Fibroblast of skin of right biceps (primary cell): Measurements from ENCODE around the gene TMEM186.
"Not testable (repeated sequence)": the region's sequence is repeated elsewhere in the genome, so short reads cannot be mapped to it uniquely, and the experiment has no call there.

Experiments
- DNase-seq: peaks from one replicate; pipeline ENCODE4 v3.0.0-alpha.2; 2013

Gene TMEM186

DNA sequence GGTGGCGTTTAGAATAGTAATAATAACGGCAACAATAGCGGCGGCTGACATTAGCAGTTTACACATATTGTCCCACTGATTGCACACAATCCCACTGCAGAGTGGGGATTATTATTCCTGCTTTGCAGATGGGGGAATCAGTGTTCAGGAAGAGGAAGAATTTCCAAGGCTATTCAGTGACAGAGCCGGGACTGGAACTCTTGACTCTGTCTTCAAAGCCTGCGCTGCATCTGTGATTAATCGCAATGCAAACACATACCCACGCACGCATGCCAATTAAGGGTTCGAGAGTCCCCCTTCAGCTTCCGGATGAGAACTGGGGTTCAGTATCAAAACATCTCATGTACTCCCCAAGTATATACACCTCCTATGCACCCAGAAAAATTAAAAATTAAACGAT is 29.2 kb downstream of the TMEM186 start:
- no peak for DNase-seq

DNA sequence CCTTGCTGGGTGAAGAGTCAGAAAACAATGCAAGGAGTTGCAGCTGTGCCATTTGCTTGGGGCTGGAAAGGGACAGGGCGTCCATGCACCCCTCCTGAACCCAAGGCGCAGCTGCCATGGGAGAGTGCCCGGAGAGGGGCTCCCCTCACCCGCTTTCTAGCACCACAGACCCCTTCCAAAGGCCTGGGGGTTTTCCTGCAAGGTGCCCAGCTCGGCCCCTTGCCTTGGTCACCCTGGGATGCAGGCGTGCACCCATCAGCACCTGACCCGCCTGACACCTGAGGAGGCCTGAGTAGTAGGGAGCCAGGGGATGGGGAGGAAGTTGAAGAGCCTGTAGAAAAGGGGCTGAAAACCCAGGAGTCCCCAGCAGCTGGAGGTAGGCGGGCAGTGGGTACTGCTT is 30.3 kb downstream of the TMEM186 start:
- no peak for DNase-seq

DNA sequence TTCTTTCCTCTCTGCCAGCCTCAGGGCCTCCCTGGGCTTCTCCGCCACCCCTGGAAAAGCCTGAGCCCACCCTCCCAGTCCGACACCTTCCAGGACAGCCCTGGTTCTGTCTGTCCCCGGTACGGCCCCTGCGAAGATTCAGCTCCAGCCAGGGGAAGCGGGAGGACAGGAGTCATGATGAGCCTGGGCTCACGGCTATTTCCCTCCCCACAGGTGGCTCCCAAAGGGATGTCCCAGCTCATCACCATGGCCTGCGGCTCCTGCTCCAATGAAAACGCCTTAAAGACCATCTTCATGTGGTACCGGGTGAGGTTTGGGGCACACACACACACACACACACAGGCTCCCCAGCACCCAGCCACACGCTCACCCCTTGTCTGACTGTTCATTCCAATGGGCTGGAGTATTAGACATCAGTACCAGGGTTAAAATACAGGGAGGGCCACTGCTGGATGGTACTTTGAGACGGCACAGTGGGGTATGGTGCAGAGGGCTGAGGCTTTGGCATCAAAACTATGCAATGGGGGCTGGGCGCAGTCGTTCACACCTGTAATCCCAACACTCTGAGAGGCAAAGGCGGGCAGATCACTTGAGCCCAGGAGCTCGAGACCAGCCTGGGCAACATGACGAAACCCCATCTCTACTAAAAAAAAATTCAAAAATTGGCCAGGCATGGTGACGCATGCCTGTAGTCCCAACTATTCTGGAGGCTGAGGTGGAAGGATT is 32.8 kb downstream of the TMEM186 start:
- DNase-seq = no peak

DNA sequence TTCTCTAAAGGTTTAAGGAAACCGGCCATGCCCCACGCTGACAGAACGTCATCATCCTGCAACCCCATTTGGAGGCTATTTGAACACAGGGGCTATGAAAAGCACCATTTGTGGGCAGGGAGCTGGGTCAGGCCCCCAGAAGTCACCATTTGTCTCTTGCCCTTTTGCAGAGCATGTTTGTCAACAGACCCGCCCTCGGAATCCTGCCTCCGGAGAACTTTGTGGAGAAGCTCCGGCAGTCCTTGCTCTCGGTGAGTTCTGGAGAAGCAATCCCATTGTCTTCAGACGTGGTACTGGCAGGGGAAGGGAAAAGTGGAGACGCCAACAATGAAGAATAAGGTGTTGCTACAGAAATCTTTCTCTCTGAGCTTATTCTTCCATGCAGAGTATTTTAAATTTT is 33.5 kb downstream of the TMEM186 start:
- DNase-seq = no peak

DNA sequence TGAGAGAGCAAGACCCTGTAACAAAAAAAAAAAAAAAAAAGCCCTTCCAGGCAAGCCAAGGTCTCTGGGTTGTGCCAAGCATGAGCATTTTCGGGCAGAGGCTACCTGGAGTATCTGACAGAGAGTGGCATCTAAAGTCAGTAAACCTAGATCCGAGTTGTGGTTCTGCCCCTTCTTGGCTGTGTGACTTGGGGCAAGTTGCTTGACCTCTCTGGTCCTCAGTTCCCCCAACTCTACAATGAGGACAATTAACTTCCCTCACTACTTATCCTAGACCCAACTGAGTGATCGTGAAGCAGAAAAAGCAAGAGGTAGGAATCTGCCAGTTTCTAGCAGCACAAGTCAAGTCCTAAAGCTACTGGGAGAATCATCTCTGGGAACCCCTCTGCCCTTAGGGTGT is 34.4 kb downstream of the TMEM186 start:
- DNase-seq = no peak

DNA sequence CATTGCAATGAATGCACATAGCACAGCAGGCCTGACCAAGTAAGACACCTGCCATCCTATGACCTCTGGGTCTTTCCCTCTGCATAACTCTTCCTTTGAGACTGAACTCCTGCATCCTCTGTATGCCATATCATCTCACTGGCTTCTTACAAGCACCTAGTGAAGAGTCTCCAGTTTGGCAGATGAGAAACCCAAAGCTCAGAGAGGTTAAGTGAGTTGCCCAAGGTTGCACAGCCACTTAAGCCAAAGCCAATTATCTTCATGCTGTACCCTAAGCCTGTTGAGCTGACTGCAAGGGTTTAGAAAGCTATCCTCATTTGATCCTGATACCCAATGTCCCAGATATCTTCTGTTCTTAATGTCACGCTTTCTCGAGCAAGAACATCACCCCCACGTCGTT is 35.2 kb downstream of the TMEM186 start:
- DNase-seq = no peak

DNA sequence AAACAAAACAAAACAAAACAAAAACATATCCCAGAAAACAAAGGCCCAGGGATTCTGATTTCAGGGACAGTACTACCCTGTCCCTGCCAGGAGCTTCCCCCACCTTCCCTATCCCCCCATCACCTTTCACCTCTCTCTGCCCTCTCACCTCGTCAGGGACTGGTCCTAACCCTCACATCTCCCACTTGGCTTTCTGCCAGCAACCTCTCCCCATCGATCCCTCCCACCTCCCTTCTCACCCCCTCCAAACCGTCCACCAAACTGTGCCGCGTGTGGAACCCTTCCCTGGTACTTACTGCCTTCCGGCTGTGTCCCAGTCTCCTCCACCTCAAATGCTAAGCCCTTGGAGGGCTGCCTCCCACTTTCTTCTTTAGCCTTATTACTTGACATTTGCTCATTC is 36.4 kb downstream of the TMEM186 start:
- no peak for DNase-seq

DNA sequence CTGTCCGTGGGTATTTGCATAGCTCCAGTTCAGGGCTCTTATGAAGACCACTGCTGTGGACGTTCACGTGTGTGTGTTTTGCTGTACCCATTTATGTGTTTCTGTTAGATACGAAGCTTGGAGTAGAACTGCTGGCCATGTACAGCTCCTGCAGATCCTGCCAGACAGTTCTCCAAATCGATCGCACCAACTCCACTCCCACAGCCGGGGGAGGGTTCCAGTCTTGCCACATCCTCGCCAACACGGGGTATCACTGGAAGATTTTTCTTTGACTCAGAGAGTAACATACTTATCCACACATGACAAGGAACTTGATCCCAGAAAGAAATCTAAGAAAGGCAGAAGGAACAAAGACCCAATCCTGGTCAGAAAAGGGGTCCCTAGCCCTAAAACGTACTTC is 37.4 kb downstream of the TMEM186 start:
- no peak for DNase-seq

DNA sequence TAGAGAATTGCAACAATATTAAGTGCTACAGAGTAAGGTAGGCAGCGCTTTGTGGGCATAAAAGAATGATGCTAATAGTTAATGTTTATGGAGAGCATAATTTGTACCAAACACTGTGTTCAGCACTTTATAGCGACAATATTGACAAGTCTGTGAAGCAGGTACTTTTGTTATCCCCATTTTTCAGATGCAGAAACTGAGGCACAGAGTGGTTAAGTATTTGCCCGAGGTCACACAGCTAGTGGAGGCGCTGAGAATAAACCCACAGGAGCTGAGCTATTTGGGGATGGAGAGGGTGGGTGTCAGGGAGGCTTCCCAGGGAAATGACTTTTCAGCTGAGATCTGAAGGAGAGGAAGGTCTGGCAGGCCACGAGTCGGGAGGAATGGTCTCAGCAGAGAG is 39.4 kb downstream of the TMEM186 start:
- DNase-seq = no peak

DNA sequence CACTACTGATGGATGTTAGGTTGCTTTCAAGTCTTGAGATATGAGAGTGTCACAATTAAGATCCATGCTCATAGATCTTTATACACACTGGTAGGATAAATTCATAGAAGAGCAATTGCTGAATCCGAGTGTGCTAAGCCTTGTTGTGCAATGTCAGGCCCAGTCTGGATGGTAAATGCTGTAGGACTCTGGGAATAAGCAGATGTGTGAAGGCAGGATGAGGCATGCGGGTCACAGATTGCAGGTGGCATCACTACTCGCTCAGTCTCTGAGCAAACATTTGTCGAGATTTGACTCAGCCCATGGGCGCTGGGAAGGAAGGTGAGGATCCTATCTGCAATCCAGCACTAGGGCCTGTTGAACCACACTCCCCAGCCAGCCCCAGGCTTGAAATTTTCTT is 40.7 kb downstream of the TMEM186 start:
- DNase-seq = no peak

DNA sequence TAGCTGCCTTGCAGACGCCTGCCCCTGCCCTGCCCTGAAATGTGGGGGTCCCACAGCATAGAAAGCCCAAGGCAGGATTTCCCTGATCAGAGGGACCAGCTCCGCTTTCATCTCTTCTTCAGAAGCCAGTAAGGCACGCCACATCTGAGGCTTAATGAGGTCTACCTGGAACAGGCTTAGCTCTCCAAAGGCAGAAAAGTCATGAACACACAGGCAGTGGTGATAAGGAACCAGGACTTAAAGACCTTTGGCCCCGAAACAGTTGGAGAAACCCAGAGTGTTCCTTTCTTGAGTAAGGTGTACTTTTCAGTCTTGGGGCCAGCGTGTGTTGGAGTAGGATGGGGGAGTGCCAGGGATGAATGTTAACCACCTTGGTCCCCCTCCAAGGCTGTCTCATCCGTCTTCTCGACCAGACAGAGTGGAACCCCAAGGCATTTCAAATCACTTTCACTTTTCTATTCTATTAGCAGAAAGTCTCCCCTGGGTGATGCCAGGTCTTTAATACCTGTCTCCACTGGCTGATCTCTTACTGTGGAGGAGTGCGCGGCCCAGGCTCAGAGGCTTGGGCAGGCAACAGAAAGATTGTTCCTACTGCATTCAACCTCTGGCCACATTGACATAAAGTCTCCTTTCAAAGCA is 43.9 kb downstream of the TMEM186 start:
- DNase-seq = no peak

DNA sequence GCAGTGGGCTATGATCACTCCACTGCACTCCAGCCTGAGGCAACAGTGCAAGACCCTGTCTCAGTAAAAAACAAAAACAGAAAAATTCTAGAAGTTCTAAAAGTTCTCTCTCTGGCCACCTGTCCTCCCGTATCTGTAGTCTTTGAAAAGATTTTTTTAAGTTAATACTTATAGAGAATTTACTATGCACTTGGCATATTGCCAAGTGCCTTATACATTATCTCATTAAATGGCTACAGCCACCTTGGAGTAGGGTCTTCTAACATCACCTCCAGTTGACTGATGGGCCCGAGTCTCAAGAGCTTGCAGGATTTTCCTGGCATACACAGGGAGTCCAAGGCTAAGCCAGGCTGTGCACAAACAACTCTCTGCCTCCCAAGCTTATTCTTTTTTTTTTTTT is 44.7 kb downstream of the TMEM186 start:
- no peak for DNase-seq

DNA sequence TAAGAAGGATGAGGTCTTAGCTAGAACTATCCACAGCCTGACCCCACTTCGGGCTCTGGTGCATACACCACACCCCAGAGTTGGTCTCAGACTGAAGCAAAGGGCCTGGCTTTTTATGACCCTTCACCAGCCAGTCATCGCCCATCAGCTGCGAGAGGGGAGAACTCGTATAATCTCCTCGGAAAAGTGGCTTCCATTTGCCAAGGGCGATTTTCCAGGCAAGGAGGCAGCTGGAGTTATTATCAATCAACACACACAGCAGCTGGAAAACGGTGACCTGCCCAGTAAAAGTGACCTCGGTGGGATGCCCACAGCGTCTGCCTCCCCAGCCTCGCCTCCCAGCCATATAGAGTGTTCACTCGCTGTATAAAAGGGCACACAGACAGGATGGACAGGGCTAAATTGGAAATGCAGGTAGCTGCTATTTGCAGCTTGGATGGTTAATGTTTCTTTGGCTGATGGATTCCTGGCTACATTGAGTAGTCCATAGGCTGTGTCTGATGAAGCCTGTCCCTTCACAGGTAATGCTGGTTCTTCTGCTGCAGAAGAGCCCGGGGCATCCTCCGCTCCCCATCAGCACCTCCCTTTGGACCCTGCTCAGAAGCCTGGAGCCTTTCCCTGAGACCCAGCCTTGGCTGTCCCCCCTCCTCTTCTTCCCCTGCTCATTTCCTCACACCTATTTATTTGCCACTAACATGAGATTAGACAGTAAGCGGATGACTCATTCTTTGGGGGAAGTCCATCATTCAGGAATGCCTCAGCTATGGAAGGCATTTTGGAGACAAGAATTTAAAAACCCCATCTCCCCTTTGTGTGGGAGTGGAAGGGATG is 45.7 kb downstream of the TMEM186 start:
- DNase-seq = peak; percentile 91

DNA sequence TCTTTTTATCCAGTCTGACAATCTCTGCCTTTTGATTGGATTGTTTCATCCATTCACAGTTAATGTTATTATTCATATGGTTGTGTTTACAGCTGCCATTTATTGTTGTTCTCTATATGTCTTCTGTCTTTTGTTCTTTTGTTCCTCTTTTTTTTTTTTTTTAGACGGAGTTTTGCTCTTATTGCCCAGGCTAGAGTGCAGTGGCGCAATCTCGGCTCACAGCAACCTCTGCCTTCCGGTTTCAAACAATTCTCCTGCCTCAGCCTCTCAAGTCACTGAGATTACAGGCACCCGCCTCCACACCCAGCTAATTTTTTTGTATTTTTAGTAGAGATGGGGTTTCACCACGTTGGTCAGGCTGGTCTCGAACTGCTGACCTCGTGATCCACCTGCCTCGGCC is 48.5 kb downstream of the TMEM186 start:
- DNase-seq = not testable (repeated sequence)
